Endothelial cell of umbilical vein (primary cell): Measurements from ENCODE around the gene SEPTIN14. TPM values are rescaled to one million over a fixed set of nuclear protein-coding genes. Genes with fewer than 3 reads are reported as not detected.

Experiments used
- BruUV-seq: library from RNA; stranded (reverse); fragments of 400-500 nt; replicated peaks from 2 replicates; lab custom pipeline; 2021; lab: Mats Ljungman, UMichigan
- CTCF ChIA-PET: fragments of 300-600, 350-600 bp; sonication (Branson Sonifier 250); formaldehyde crosslinking; loops from one replicate; lab custom pipeline; 2021; ENCODE audit warnings: antibody characterized with exemption, inconsistent platforms; lab: Charles Lee
- POLR2A ChIA-PET: fragments of 300-600, 350-600 bp; sonication (Branson Sonifier 250); formaldehyde crosslinking; loops from one replicate; lab custom pipeline; 2021; ENCODE audit warnings: antibody characterized with exemption, inconsistent platforms; lab: Charles Lee
- DNase-seq: peaks from one replicate; pipeline ENCODE4 v3.0.0-alpha.2; 2011; ENCODE audit warnings: low read depth, low spot score
- FAIRE-seq: peaks from 2 replicates; lab custom pipeline; 2011; peaks lifted over from hg19 to GRCh38; lab: Jason Lieb, UNC
- H2AFZ ChIP-seq: 2 replicates; pipeline ENCODE4 v1.6.0; 2012; ENCODE audit warnings: low read depth, low read length, control low read depth, inconsistent platforms
- H3K27ac ChIP-seq: 2 replicates; pipeline ENCODE4 v1.5.1; 2011; ENCODE audit warnings: low read depth, mild to moderate bottlenecking, control low read depth, low read length, moderate library complexity; ENCODE audit not compliant: insufficient read depth
- H3K27me3 ChIP-seq, 2 experiments: 2 replicates each; pipeline versions ENCODE4 v1.6.0 to v1.6.1; 2011; ENCODE audit warnings: low read length in 2 of 2, mixed read lengths in 1 of 2; ENCODE audit not compliant: control insufficient read depth in 2 of 2, insufficient read depth in 2 of 2
- H3K36me3 ChIP-seq, 2 experiments: 2 replicates in 1 of 2; 3 replicates in 1 of 2; pipeline ENCODE4 v1.5.1; 2011; ENCODE audit warnings: low read length in 2 of 2, mild to moderate bottlenecking in 1 of 2, moderate library complexity in 1 of 2; ENCODE audit not compliant: control insufficient read depth in 2 of 2, insufficient read depth in 2 of 2; ENCODE audit errors: extremely low read depth in 1 of 2
- H3K4me1 ChIP-seq: 3 replicates; pipeline ENCODE4 v1.5.1; 2011; ENCODE audit warnings: mild to moderate bottlenecking, low read length; ENCODE audit not compliant: control insufficient read depth, insufficient read depth; ENCODE audit errors: extremely low read depth
- H3K4me2 ChIP-seq: 2 replicates; pipeline ENCODE4 v1.6.1; 2011; ENCODE audit warnings: low read length, control low read depth, mixed read lengths; ENCODE audit not compliant: insufficient read depth
- H3K4me3 ChIP-seq, 3 experiments: fragments of 200-600 bp in 1 of 3; sonication (generic), shearing (Covaris generic) in 1 of 3; replicated peaks in 1 of 3; 2 replicates each; pipeline ENCODE4 v1.5.1; 2011 to 2016; ENCODE audit warnings: control low read depth in 3 of 3, low read length in 3 of 3, mild to moderate bottlenecking in 2 of 3, inconsistent platforms in 1 of 3, low read depth in 1 of 3, moderate library complexity in 1 of 3; ENCODE audit not compliant: insufficient read depth in 1 of 3
- H3K79me2 ChIP-seq: 2 replicates; pipeline ENCODE4 v1.6.0; 2012; ENCODE audit warnings: low read length, inconsistent platforms; ENCODE audit not compliant: control insufficient read depth, insufficient read depth
- H3K9ac ChIP-seq: replicated peaks from 2 replicates; pipeline ENCODE3; 2011; ENCODE audit warnings: low read length, control low read depth; ENCODE audit not compliant: insufficient read depth; ENCODE audit errors: extremely low read depth
- H3K9me1 ChIP-seq: replicated peaks from 3 replicates; pipeline ENCODE4 v1.6.0; 2011; ENCODE audit warnings: mild to moderate bottlenecking, low read length; ENCODE audit not compliant: control insufficient read depth, insufficient read depth; ENCODE audit errors: extremely low read depth
- H3K9me3 ChIP-seq: replicated peaks from 2 replicates; pipeline ENCODE4 v1.5.1; 2012; ENCODE audit warnings: low read length, inconsistent platforms; ENCODE audit not compliant: control insufficient read depth, insufficient read depth
- H4K20me1 ChIP-seq: replicated peaks from 2 replicates; pipeline ENCODE3; 2011; ENCODE audit warnings: mild to moderate bottlenecking, low read length; ENCODE audit not compliant: control insufficient read depth, insufficient read depth; ENCODE audit errors: extremely low read depth
- EZH2 ChIP-seq: IDR thresholded peaks from 2 replicates; pipeline ENCODE4 v1.6.1; 2012; ENCODE audit warnings: borderline replicate concordance, low read depth, mild to moderate bottlenecking, moderate library complexity, low read length, inconsistent platforms; ENCODE audit not compliant: severe bottlenecking
- FOS ChIP-seq: IDR thresholded peaks from 2 replicates; pipeline ENCODE4 v1.6.1; 2011; ENCODE audit warnings: mild to moderate bottlenecking, low read length, moderate library complexity, borderline replicate concordance; ENCODE audit not compliant: insufficient read depth
- GATA2 ChIP-seq: IDR thresholded peaks from 2 replicates; pipeline ENCODE4 v1.7.0; 2011; ENCODE audit warnings: low read depth, mild to moderate bottlenecking, moderate library complexity, mixed read lengths, low read length; ENCODE audit not compliant: insufficient read length, insufficient read depth
- JUN ChIP-seq: IDR thresholded peaks from 2 replicates; pipeline ENCODE4 v1.6.1; 2011; ENCODE audit warnings: borderline replicate concordance, low read depth; ENCODE audit not compliant: insufficient read length, insufficient read depth
- MAX ChIP-seq: IDR thresholded peaks from 2 replicates; pipeline ENCODE4 v1.6.1; 2011; ENCODE audit not compliant: insufficient read depth, insufficient read length
- MYC ChIP-seq: IDR thresholded peaks from one replicate; pipeline ENCODE4 v1.6.1; 2011; ENCODE audit warnings: mild to moderate bottlenecking, low read depth, low read length
- POLR2A ChIP-seq: IDR thresholded peaks from 2 replicates; pipeline ENCODE4 v1.6.1; 2012; ENCODE audit warnings: low read depth, mild to moderate bottlenecking, control low read depth, low read length
- POLR2AphosphoS5 ChIP-seq: IDR thresholded peaks from 2 replicates; pipeline ENCODE4 v1.6.1; 2012; ENCODE audit warnings: low read depth, mild to moderate bottlenecking, control low read depth, low read length, moderate library complexity; ENCODE audit not compliant: insufficient read depth
- dilution Hi-C: fragments of 300-500 bp; cut with MboI; formaldehyde crosslinking; loops from one replicate; pipeline ENCODE4 v1.15.0; 2019; ENCODE audit warnings: low sequenced_read_pairs; ENCODE audit not compliant: extremely low pct_ligation_motif_present
- intact Hi-C: fragments of 100-400 bp; cut with micrococcal nuclease; formaldehyde crosslinking; loops from one replicate; pipeline ENCODE4 v1.10.0; 2022
- polyA plus RNA-seq, 4 experiments: library from polyadenylated mRNA; depleted of rRNA in 3 of 4; stranded (reverse) in 3 of 4; unstranded in 1 of 4; fragments of >200 nt; gene quantifications; 2 replicates each; pipeline versions ENCODE4 v1.2.1 to v1.2.3, GENCODE V29; 2011 to 2012; ENCODE audit warnings: missing spikeins in 1 of 4
- total RNA-seq: library from RNA; stranded (reverse); gene quantifications from 2 replicates; pipeline ENCODE4 v1.2.3, GENCODE V29; 2021
- TF ChIP-seq, protein P1 (sequence below), 2 donors: IDR thresholded peaks; 1 replicate in 1 of 2; 2 replicates in 1 of 2; pipeline ENCODE4 v1.5.1; 2011; ENCODE audit warnings: low read length in 2 of 2, mild to moderate bottlenecking in 2 of 2, moderate library complexity in 2 of 2, control low read depth in 1 of 2, inconsistent platforms in 1 of 2, low read depth in 1 of 2; ENCODE audit not compliant: insufficient read depth in 1 of 2; ENCODE audit errors: extremely low read depth in 1 of 2

Gene SEPTIN14
- total and polyA plus RNA-seq, 2 donors (not counting 3 experiments of a cell fraction or from before 2014, with no cell fraction given), result not detected

DNA sequence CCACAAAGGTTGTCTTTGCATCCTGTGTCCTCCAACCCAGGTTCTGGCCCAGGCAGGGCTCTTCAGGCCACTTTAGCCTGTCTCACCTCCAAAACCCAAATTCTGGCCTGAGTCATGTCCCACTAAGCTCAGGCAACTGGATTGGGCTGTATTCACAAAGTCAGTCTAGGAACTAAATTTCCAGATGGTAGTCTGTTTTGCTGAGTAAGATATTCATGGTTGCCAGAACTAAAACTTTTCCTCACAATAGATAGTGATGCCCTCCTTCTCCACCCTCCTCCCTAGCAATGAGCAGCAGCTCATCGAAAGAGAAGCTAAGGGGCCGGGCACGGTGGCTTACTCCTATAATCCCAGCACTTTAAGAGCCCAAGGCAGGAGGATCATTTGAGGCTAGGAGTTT, 21.8 kb upstream of the SEPTIN14 start:
- H4K20me1 ChIP-seq, result no peaks in the 10 kb centered on the region
- H3K27me3 ChIP-seq, result no peaks in the 10 kb centered on the region
- ChIA-PET POLR2A (no interaction called here), CTCF (no interaction called here)
- H3K36me3 ChIP-seq, result no peaks in the 10 kb centered on the region
- DNase-seq (no peak), FAIRE-seq (no peak)
- dilution Hi-C loops (no loop called here), intact Hi-C loops (no loop called here)
- H3K79me2 ChIP-seq, result no peaks in the 10 kb centered on the region
- no peaks in the 10 kb centered on the region for H3K9me1 ChIP-seq
- H2AFZ ChIP-seq, result no peak overlapping the region
- no peak overlapping the region for H3K27ac ChIP-seq
- TF ChIP-seq GATA2 (no peak), MYC (no peak), FOS (no peak), POLR2A (no peak), JUN (no peak), MAX (no peak), POLR2AphosphoS5 (no peak), EZH2 (no peak)
- TF ChIP-seq, protein P1, sequence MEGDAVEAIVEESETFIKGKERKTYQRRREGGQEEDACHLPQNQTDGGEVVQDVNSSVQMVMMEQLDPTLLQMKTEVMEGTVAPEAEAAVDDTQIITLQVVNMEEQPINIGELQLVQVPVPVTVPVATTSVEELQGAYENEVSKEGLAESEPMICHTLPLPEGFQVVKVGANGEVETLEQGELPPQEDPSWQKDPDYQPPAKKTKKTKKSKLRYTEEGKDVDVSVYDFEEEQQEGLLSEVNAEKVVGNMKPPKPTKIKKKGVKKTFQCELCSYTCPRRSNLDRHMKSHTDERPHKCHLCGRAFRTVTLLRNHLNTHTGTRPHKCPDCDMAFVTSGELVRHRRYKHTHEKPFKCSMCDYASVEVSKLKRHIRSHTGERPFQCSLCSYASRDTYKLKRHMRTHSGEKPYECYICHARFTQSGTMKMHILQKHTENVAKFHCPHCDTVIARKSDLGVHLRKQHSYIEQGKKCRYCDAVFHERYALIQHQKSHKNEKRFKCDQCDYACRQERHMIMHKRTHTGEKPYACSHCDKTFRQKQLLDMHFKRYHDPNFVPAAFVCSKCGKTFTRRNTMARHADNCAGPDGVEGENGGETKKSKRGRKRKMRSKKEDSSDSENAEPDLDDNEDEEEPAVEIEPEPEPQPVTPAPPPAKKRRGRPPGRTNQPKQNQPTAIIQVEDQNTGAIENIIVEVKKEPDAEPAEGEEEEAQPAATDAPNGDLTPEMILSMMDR (IDR thresholded peaks at IDR 0.05; ENCODE audit: extremely low read depth in 1 of 2, insufficient read depth in 1 of 2, low read depth in 1 of 2, low read length in 2 of 2), result no peak
- no peak overlapping the region for H3K9ac ChIP-seq
- no TSS peak for BruUV-seq
- H3K4me2 ChIP-seq, result no peak overlapping the region
- H3K9me3 ChIP-seq, result no peaks in the 10 kb centered on the region
- H3K4me1 ChIP-seq, result peaks cover 2% of the 10 kb centered on the region
- no peak overlapping the region for H3K4me3 ChIP-seq
